Middle frontal gyrus (tissue), 1 donor: Measurements from ENCODE around the gene CDK5.

Source experiments
- DNase-seq: peaks from one replicate; pipeline ENCODE4 v3.0.0-alpha.2; 2015; ENCODE audit warnings: low spot score; ENCODE audit errors: extremely low spot score

CDK5 gene

DNA sequence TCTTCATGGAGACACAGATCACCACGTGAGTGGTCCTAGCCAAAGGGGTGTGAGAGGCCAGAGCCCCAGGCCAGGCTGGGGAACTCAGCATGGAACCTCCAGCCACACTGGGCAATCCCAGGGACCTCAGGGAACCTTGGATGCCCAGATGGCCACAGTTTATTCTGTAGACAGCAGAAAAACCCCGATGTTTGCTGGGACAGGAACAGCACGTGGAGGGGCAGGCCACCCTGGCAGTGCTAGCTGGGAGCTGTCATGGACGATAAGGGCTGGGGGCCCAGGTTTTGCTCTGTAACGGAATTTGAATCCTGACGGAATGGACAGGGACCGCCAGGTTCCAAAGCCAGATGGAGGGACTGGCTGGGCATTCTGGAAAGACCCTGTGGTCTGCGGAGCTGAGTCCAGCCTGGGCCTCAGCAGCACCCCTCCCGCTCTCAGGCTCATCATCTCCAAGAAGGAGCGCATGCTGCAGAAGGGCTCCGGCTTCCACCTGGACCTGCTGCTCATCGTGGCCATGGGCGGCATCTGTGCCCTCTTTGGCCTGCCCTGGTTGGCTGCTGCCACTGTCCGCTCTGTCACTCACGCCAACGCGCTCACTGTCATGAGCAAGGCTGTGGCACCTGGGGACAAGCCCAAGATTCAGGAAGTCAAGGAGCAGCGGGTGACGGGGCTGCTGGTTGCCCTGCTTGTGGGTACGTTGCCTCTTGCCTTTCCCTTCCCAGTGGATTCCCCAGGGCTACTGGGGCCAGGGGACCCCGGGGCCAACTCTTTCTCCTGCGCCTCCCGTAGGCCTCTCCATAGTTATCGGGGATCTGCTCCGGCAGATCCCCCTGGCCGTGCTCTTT is 17.3 kb upstream of the CDK5 start:
- DNase-seq: no peak

DNA sequence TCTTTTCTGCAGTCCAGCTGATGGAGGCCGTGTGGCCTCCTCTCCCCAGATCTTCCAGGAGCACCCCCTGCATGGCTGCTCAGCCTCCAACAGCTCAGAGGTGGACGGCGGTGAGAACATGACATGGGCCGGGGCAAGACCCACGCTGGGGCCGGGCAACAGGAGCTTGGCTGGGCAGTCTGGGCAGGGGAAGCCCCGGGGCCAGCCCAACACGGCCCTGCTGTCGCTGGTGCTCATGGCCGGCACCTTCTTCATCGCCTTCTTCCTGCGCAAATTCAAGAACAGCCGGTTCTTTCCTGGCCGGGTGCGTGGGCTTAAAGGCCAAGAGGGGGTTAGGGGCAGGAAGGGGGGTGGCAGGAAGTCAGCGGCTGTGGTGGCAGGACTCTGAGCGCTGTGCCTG is 16.3 kb upstream of the CDK5 start:
- no peak for DNase-seq

DNA sequence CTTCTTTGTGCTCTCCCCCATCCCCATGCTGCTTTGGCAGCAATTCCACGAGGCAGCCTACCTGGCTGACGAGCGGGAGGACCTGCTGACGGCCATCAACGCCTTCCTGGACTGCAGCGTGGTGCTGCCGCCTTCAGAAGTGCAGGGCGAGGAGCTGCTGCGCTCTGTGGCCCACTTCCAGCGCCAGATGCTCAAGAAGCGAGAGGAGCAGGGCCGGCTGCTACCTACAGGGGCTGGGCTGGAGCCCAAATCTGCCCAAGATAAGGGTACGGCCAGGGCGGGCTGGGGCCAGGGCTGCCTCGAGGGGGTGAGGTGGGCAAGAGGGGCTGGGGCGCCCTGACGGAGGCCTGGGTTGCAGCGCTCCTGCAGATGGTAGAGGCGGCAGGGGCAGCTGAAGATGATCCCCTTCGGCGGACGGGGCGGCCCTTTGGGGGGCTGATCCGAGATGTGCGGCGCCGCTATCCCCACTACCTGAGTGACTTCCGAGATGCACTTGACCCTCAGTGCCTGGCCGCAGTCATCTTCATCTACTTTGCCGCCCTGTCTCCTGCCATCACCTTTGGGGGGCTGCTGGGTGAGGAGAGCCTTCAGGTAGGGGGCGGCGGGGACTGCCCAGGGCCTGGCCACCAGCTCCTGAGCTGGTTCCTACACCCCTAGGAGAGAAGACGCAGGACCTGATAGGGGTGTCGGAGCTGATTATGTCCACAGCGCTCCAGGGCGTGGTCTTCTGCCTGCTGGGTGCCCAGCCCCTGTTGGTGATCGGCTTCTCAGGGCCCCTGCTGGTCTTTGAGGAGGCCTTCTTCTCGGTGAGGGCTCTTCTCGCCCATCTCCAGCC is 13.6 kb upstream of the CDK5 start:
- DNase-seq: no peak

DNA sequence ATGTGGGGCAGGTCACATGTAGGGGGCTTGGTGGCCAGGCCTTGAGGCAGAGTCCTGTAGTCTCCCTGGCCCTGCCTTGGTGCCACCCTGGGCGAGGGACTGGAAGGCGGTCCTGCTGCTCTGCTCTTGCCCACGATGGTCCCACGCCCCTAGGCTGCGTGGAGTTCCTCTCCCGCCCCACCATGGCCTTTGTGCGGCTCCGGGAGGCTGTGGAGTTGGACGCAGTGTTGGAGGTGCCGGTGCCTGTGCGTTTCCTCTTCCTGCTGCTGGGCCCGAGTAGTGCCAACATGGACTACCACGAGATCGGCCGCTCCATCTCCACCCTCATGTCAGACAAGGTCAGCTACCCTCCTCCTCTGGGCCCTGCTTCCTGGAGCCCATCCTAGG is 12.9 kb upstream of the CDK5 start:
- no peak for DNase-seq

DNA sequence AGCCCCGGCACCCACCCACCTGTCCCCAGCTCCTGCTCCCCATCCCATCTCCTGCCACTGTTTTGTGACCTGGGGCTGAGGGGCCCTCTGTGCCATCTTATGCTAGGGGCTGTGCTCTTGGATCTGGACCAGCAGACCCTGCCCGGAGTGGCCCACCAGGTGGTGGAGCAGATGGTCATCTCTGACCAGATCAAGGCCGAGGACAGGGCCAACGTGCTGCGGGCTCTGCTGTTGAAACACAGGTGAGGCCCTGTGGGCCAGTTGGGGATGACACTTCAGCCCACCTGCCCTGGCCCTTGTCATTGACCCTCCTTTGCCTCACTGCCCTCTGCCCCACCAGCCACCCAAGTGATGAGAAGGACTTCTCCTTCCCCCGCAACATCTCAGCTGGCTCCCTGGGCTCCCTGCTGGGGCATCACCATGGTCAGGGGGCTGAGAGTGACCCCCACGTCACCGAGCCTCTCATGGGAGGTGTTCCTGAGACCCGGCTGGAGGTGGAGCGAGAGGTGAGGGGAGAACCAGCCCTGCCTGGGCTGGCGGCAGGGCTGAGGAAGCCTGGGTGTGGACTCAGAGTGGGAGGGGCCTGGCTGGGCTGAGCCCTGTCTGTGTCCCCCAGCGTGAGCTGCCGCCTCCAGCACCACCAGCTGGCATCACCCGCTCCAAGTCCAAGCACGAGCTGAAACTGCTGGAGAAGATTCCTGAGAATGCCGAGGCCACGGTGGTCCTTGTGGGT is 12.3 kb upstream of the CDK5 start:
- no peak for DNase-seq

DNA sequence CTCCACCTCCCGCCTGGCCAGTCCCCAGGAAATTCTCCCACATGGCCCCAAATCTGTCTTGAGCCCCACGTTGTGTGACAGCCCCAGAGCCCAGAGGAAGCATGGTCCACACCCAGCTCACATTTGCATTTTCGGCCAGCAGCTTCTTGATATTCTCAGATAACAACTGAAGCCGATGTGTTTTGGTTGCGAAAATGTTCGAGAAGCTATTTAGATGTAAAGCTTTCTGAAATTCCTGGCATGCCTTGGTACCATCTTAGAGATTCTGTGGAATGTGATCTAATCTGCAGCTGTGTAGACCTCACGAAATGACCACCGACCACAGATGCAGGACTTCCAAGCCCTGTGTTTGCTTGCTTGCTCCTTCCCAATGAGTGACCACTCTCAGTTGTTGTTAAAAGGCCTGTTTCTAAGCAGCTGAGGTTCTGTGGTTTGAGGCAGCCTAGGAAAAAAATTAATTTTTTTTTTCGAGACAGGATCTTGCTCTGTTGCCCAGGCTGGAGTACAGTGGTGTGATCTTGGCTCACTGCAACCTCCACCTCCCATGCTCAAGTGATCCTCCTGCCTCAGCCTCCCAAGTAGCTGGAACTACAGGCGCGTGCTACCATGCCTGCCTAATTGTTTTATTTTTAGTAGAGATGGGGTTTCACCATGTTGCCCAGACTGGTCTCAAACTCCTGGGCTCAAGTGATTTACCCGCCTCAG is 10.5 kb upstream of the CDK5 start:
- DNase-seq: no peak

DNA sequence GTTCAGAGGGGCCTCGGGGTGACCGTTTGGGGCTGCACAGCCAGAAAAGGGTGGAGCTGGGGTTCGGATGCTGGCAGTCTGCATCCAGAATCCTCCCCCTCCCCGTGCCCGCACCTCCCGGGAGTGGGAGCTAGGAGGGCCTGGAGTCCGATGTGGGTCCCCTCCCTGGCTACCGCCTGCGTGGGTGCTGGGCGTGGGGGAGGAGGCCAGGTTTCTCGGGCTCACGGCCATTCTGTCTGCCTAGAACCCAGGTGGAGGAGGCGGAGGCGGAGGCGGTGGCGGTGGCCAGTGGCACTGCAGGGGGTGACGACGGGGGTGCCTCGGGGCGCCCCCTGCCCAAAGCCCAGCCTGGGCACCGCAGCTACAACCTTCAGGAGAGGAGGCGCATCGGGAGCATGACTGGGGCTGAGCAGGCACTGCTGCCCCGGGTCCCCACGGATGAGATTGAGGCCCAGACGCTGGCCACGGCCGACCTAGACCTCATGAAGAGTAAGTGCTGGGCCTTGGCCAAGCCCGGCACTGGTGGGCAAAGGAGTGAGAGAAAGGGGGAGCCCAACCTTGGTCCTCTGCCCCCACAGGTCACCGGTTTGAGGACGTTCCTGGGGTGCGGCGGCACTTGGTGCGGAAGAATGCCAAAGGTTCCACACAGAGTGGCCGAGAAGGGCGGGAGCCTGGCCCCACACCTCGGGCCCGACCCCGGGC is 8.7 kb upstream of the CDK5 start:
- no peak for DNase-seq

DNA sequence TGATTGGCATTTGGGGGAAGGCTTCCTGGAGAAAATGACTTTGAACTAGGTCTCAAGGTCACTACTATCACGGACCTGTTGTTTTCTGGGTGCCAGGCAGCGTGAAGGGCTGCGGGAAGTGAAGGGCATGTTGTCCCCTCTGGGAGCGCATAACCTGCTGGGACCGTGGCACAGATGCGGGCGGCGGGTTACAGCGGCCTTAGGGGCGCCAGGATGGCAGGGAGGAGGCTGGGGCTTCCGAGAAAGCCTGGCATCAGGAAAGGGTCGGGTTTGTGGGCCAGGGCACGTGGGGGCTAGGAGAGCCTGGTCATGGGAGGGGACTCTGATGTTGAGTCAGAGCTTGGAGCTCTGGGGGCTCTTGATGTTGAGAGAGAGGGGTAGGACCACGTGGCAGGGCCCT is 7.8 kb upstream of the CDK5 start:
- no peak for DNase-seq

DNA sequence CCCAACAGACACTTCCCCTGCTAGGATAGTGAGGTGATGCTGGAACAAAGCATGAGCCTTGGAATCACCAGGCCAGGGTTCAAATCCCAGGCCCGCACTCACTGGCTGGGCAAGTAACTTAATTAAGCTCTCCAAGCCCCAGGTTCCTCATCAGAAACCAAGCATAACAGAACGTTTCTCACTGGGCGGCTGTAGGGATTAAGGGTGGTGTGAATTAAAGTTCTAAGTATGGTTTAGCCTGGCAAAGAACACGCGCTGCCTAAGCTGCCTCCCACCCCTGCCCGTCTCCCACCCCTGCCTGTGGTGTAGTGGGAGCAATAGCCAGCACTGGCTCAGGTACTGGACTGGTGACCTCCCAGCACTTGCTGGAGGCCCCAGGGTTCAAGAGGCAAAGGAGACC is 7.3 kb upstream of the CDK5 start:
- DNase-seq: no peak

DNA sequence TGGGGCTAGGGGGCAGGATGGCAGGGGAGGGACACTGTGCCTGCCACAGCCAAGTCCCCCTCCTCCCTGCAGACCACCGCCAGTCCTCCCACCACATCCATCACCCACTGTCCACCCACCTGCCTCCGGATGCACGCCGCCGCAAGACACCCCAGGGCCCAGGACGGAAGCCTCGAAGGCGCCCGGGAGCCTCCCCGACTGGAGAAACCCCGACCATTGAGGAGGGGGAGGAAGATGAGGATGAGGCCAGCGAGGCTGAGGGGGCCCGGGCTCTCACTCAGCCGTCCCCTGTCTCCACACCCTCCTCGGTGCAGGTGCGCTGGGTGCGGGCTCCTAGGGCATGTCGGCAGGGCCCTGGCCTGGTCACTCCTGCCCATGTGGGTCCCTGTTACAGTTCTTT is 6.8 kb upstream of the CDK5 start:
- DNase-seq: no peak

DNA sequence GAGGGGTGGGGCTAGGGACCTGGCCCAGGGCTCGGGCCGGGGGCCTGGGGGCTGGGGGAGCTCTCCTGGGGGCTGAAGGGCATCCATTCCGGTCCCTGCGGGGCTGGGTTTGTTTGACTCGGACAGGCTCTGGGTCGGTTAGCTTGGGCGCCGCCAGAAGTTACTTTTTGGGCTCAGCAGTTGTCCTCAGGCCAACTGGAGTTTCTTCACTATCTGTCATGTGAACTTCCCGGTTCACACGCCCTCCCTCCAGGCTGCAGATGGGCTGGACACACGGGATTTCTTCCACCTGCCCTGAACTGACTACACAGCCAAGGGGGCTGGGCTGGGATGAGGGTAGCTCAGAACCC is 5.5 kb upstream of the CDK5 start:
- DNase-seq: no peak

DNA sequence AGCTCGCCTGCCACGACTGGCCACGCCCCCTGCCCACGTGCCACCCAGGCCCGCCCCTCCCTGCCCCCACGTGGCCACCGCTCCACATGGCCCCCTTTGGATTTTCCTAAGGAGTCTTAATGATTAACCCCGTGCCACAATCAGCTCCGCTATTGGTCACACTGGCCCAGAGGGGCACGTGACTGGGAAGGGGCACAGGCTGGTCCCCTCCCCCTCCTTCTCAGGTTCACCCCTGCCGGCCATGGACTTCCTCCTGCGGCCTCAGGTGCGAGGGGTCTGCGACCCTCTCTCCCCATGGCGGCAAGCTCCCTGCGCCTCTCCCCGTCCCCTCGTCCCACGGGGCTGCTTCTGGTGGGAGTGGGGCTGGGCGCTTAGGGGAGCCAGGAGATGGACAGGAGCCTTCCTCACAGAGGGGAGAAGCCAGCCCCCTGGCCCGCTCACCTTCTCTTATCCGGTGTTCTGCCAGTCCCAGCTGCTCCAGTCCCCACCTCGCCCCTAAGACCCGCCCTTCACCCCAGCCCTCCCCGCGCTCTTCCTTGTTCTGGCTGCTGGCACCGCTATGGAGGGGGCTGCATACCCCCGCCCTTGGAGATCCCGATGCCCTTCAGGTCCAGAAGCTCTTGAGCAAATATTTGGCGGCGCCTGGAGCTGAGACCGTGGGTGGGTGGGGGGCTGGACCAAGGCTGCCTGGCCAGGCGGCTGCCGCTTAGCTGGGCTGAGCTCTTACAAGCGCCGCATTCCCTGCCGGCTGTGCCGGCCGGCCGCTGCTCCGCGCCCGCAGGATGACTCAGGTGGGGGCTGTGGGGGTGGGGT is 4.9 kb upstream of the CDK5 start:
- no peak for DNase-seq

DNA sequence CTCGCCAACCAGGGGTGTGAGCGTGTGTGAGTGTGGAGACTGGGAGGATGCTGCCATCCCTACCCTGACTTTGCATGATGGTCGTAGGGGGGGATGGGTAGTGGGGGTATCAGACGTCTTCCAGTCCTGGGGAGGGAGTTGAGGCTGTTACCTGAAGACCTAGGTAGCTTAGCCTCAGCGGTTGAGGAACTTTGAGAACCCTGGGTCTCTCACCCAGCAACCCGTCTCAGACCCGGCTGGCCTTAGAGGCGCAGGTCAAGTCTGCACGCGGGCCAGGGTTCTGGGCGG is 4.4 kb upstream of the CDK5 start:
- no peak for DNase-seq

DNA sequence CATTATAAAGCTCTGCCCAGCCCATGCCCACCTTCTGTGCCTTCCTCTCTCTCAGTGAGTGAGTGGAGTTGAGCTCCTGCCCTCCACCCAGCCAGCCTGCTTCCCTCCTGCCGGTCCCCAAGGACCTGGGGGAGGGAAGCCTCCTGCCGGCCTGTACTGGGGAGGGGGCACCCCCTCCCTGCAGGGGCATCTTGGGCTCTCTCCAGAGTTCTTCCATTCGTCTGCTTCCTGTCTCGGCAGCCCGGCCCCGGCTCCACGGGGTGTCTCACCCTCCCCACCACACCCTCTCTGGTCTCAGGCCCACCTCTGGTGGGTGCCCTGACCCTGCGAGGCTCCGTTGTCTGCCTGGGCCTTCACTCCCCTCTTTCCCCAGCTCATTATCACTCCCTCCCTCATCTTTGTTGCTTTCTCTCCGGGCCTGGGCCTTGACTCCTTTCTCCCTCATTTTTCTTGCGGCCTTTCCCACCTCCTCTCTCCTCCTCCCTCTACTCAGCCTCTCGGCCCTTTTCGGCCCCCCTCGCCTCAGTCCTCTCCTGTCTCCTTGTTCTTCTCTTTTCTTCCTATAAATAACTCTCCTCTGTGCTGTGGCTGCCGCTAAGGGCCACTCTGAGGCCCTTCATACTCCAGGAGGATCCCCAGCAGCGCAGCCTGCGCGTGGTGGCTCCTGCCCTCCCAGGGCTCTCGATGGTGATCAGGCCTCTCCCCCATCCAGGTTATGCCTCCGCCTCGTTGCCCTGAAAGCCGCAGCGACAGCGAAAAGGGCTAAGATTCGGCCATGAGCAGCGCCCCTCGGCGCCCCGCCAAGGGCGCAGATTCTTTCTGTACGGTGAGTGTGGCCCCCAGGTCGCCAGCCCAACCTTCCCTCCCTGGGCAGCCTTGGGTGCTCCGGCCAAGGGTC is 3.8 kb upstream of the CDK5 start:
- no peak for DNase-seq

DNA sequence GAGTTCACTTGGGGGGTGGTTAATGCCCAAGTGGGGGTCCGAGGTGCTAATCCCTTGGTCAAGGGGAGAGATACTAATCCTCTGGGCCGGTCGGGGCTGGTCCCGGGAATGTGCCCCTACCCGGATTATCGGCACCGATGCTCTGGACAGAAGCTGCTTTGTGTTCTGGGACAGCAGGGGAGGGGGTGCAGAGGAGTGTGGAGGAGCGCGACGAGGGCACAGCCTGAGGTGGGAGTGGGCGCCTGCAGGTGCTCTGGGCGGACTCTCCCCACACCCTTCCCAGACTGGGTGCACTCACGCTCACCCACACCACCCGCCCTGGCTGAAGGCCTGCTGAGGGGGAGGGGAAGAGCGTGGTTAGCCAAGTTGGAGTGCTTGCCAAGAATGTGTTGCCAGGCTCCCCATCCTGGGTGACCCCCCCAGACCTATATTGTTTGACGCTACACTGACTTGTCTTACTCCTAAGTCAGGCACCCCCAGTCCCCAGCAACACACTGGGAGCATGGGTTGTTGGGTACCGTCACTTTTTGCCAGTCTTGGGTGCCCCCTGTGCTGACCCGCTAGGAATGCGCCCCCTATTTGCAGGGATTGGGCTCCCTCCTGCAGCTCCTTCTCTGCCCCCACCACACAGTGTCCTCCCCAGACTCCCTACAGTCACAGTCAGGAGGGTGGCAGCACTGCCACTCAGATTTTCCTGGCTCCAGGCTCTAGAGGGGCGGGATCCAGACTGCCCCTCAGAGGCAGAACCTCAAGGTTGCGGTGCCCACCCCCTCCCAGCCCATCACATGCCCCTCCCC is 2.9 kb upstream of the CDK5 start:
- DNase-seq: no peak

DNA sequence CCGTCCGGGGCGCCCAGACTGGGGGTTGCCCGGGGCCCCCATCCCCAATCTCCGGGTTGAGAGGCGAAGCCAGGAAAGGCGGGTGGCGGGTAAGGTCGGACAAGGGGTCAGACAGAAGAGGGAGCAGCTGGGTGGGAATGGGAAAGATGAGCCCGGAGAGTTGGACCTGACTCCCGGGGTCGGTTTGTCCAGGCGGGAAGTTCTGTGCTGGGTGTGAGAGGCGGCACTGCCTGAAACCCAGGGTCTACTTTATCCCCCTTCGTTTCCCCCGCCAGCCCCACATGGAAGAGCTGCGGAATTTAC is 2.4 kb upstream of the CDK5 start:
- DNase-seq: no peak

DNA sequence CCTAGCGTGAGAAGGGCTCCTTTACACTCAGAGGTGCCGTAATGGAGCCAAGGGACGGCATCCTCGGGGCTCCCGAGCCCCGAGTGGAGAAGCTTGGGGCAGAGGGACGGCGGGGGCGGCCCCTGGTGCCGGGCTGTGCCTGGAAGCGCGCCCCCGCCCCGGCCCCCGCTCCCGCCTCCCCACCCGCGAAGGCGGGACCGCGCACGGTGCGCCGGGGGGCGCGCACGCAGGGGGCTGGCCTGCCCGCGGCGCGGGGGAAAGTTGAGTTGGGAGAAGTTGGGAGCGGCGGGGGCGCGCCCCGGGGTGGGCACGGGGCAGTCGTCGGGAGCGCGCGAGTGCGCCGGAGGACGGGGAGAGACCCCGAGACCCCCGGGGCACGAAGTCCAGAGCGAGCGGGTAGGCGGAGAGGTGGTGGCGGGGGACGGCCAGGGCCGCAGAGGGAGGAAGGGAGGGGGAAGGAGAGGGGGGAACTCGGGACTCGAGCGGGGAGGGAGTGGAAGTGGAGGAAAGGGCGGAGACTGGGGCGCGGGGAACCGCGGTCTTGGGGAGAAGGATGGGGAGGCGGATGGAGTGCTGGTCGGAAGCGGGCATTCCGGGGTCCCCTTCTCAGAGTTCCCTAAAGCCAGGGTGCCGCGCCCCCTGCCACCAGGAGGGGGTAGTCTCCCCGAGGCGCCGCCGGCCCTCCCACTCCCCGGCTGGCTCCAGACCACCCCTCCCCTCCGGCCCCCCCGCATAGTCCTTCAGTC is 1.8 kb upstream of the CDK5 start, which contains the start of gene SLC4A2:
TSS of gene SLC4A2 (plus strand) at position 223 of the 746 bp plus-strand sequence. CDS start 2,399 bp downstream, outside the sequence.
- DNase-seq: peak; percentile 66
